ENCODE data around the gene PACS1. TPM values are rescaled to one million over a fixed set of nuclear protein-coding genes. Genes with fewer than 3 reads are reported as not detected.
A peak's percentile ranks its signal among the peaks of the same experiment; 100 is the strongest.

Gene PACS1
- polyA plus RNA-seq, 3 donors, result 8.1 to 36.8 (median 12.4) TPM

- no peaks in the 10 kb centered on the region for H3K79me2 ChIP-seq (ENCODE audit: insufficient read depth, low read length)
- no peak overlapping the region for H3K4me2 ChIP-seq (replicated peaks; ENCODE audit: extremely low read depth, low read length, poor library complexity, severe bottlenecking)
- no peak overlapping the region for H3K4me3 Mint-ChIP-seq
- no peaks in the 10 kb centered on the region for H3K4me1 ChIP-seq (ENCODE audit: control insufficient read depth in 1 of 2, insufficient read depth in 2 of 2, low read length in 2 of 2)
- no peak overlapping the region for H2AFZ ChIP-seq (ENCODE audit: insufficient read depth, low read depth, low read length, poor library complexity, severe bottlenecking)
- H3K27me3 ChIP-seq (ENCODE audit: control insufficient read depth in 2 of 2, insufficient read depth in 2 of 2, low read length in 2 of 2), result no peaks in the 10 kb centered on the region
- no peaks in the 10 kb centered on the region for H3K9me3 ChIP-seq (replicated peaks in 1 of 2; ENCODE audit: control insufficient read depth in 1 of 2, insufficient read depth in 1 of 2, low read length in 2 of 2)
- H3K4me1 Mint-ChIP-seq, result no peaks in the 10 kb centered on the region
- peaks cover 77 to 83% of the 10 kb centered on the region in 2 donors for H3K36me3 Mint-ChIP-seq
- H3K27ac Mint-ChIP-seq, result peak overlapping the region in 1 of 7 donors; percentile 68
- WGBS (ENCODE audit: insufficient coverage), result 86% methylated on average over 15 of the region's 25 CpGs
- H3K9ac ChIP-seq (ENCODE audit: insufficient read depth, low read length, poor library complexity, severe bottlenecking), result no peak overlapping the region
- no peak for DNase-seq
- no peaks in the 10 kb centered on the region for H4K20me1 ChIP-seq (ENCODE audit: insufficient read depth, low read length)
- H3K36me3 ChIP-seq (replicated peaks in 1 of 2; ENCODE audit: control insufficient read depth in 1 of 2, insufficient read depth in 2 of 2, low read length in 2 of 2), result peaks cover 68 to 95% of the 10 kb centered on the region in 2 donors
- H3K9me3 Mint-ChIP-seq, result no peaks in the 10 kb centered on the region
- intact Hi-C loops (cut with micrococcal nuclease), result no loop called here
- H3K27me3 Mint-ChIP-seq (ENCODE audit: low read depth in 3 of 3), result peaks cover 0 to 2% (median 0%) of the 10 kb centered on the region in 3 donors
- H3K4me3 ChIP-seq (replicated peaks in 1 of 3; ENCODE audit: low read depth in 2 of 3, low read length in 3 of 3), result no peak overlapping the region
- TF ChIP-seq CTCF (IDR thresholded peaks at IDR 0.05), result no peak
- no peak overlapping the region for H3K27ac ChIP-seq (ENCODE audit: low read depth in 1 of 2, low read length in 2 of 2)
Observed at GRCh38 chr11:66239998-66240780, 170.1 kb downstream of the PACS1 start.

- 88% methylated on average over 6 of the region's 9 CpGs for WGBS (ENCODE audit: insufficient coverage)
- no peaks in the 10 kb centered on the region for H3K9me3 ChIP-seq (replicated peaks in 1 of 2; ENCODE audit: control insufficient read depth in 1 of 2, insufficient read depth in 1 of 2, low read length in 2 of 2)
- H3K27me3 Mint-ChIP-seq (ENCODE audit: low read depth in 3 of 3), result peaks cover 0 to 2% (median 0%) of the 10 kb centered on the region in 3 donors
- no peaks in the 10 kb centered on the region for H3K79me2 ChIP-seq (ENCODE audit: insufficient read depth, low read length)
- H3K9me3 Mint-ChIP-seq, result no peaks in the 10 kb centered on the region
- H3K27me3 ChIP-seq (ENCODE audit: control insufficient read depth in 2 of 2, insufficient read depth in 2 of 2, low read length in 2 of 2), result no peaks in the 10 kb centered on the region
- H3K4me2 ChIP-seq (replicated peaks; ENCODE audit: extremely low read depth, low read length, poor library complexity, severe bottlenecking), result no peak overlapping the region
- no peaks in the 10 kb centered on the region for H3K4me1 Mint-ChIP-seq
- H3K36me3 ChIP-seq (replicated peaks in 1 of 2; ENCODE audit: control insufficient read depth in 1 of 2, insufficient read depth in 2 of 2, low read length in 2 of 2), result peaks cover 63 to 89% of the 10 kb centered on the region in 2 donors
- no peaks in the 10 kb centered on the region for H4K20me1 ChIP-seq (ENCODE audit: insufficient read depth, low read length)
- no peak overlapping the region for H3K27ac ChIP-seq (ENCODE audit: low read depth in 1 of 2, low read length in 2 of 2)
- no peak overlapping the region for H3K9ac ChIP-seq (ENCODE audit: insufficient read depth, low read length, poor library complexity, severe bottlenecking)
- H2AFZ ChIP-seq (ENCODE audit: insufficient read depth, low read depth, low read length, poor library complexity, severe bottlenecking), result no peak overlapping the region
- no peaks in the 10 kb centered on the region for H3K4me1 ChIP-seq (ENCODE audit: control insufficient read depth in 1 of 2, insufficient read depth in 2 of 2, low read length in 2 of 2)
- peaks cover 72 to 79% of the 10 kb centered on the region in 2 donors for H3K36me3 Mint-ChIP-seq
- no peak for DNase-seq
- peak overlapping the region in 1 of 7 donors; percentile 68 for H3K27ac Mint-ChIP-seq
- no peak overlapping the region for H3K4me3 ChIP-seq (replicated peaks in 1 of 3; ENCODE audit: low read depth in 2 of 3, low read length in 3 of 3)
- intact Hi-C loops (cut with micrococcal nuclease), result no loop called here
- no peak for TF ChIP-seq CTCF (IDR thresholded peaks at IDR 0.05)
- H3K4me3 Mint-ChIP-seq, result no peak overlapping the region
Observed at GRCh38 chr11:66240781-66241136, 170.7 kb downstream of the PACS1 start.
